Suprapubic skin (tissue), 4 donors: Measurements from ENCODE around the gene TMEM114.

Experiments
- EP300 ChIP-seq: sonication (generic); formaldehyde crosslinking; IDR thresholded peaks from one replicate; pipeline ENCODE4 v1.6.1; 2017; ENCODE audit warnings: antibody characterized with exemption
- POLR2A ChIP-seq, 2 donors: fragments of 450-650 bp; IDR thresholded peaks; one replicate each; pipeline ENCODE4 v1.6.1; 2017; ENCODE audit warnings: antibody characterized with exemption in 2 of 2, mild to moderate bottlenecking in 2 of 2, moderate library complexity in 2 of 2
- POLR2AphosphoS5 ChIP-seq, 3 donors: sonication (generic); formaldehyde crosslinking; IDR thresholded peaks; one replicate each; pipeline ENCODE4 v1.6.1; 2017; ENCODE audit warnings: antibody characterized with exemption in 3 of 3
- TF ChIP-seq, protein P1 (sequence below), 2 donors: fragments of 200-600 bp in 1 of 2; fragments of 450-650 bp in 1 of 2; sonication (generic) in 1 of 2; IDR thresholded peaks; one replicate each; pipeline ENCODE4 v1.5.1; 2016 to 2019; ENCODE audit warnings: antibody characterized with exemption in 2 of 2, mild to moderate bottlenecking in 1 of 2, moderate library complexity in 1 of 2

DNA sequence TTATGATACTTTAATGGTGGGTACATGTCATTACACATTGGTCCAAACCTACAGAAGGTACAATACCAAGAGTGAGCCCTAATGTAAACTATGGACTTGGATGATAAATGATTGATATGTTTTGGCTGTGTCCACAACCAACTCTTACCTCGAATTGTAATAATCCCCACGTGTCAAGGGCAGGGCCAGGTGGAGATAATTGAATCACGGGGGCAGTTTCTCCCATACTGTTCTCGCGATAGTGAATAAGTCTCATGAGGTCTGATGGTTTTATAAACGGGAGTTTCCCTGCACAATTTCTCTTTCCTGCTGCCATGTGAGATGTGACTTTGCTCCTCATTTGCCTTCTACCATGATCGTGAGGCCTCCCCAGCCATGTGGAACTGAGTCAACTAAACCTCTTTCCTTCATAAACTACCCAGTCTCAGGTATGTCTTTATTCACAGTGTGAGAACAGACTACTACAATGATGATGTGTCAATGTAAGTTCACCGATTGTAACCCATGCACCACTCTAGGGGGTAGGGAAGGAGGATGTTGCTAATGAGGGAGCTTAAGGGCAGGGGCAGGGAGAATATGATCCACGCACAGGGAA, 24.2 kb upstream of the TMEM114 start:
- TF ChIP-seq, protein P1, sequence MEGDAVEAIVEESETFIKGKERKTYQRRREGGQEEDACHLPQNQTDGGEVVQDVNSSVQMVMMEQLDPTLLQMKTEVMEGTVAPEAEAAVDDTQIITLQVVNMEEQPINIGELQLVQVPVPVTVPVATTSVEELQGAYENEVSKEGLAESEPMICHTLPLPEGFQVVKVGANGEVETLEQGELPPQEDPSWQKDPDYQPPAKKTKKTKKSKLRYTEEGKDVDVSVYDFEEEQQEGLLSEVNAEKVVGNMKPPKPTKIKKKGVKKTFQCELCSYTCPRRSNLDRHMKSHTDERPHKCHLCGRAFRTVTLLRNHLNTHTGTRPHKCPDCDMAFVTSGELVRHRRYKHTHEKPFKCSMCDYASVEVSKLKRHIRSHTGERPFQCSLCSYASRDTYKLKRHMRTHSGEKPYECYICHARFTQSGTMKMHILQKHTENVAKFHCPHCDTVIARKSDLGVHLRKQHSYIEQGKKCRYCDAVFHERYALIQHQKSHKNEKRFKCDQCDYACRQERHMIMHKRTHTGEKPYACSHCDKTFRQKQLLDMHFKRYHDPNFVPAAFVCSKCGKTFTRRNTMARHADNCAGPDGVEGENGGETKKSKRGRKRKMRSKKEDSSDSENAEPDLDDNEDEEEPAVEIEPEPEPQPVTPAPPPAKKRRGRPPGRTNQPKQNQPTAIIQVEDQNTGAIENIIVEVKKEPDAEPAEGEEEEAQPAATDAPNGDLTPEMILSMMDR (IDR thresholded peaks at IDR 0.05) = no peak
- no peak for TF ChIP-seq POLR2A (IDR thresholded peaks at IDR 0.05)
- TF ChIP-seq POLR2AphosphoS5 (IDR thresholded peaks at IDR 0.05) = no peak
- TF ChIP-seq EP300 = no peak
